MM.1S (cell line): Measurements from ENCODE around the gene CDK6.

Experiments
- EZH2 ChIP-seq: fragments of 300-600 bp; sonication (generic); optimal IDR thresholded peaks from 2 replicates; pipeline ENCODE3; 2017; ENCODE audit warnings: low read depth, mild to moderate bottlenecking, antibody characterized with exemption, low read length, mixed read lengths
- TF ChIP-seq, protein P1 (sequence below): fragments of 300-600 bp; sonication (generic); IDR thresholded peaks from 2 replicates; pipeline ENCODE4 v1.5.1; 2016; ENCODE audit warnings: antibody characterized with exemption, low read length, mixed read lengths

DNA sequence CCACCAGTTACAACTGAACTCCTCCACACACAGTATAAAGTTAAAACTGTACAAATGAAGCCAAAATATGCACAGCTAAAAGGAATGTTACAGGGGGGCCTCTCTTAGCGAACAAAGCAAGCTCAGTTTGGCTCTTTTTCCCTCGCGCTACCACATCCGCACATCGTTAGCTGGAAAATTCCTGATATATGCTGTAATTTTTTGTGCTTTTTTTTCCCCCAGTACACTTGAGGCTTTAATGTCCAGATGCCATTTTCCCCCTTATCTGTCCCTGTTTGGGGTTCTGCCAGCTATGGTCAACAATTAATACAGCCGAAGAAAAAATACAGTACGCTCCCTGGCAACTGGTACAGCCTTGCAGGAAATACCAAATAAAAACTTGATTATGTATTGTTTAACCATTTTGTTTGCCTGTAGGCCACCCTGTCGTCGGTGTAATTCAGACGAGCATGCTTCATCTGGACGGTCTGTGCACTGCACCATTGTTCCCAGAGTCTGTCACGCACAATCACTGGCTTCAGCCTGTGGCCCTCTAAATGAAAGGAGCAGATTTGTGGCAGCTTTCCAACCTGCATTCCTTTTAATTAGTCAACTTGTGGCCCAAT, 138.0 kb downstream of the CDK6 start:
- TF ChIP-seq, protein P1, sequence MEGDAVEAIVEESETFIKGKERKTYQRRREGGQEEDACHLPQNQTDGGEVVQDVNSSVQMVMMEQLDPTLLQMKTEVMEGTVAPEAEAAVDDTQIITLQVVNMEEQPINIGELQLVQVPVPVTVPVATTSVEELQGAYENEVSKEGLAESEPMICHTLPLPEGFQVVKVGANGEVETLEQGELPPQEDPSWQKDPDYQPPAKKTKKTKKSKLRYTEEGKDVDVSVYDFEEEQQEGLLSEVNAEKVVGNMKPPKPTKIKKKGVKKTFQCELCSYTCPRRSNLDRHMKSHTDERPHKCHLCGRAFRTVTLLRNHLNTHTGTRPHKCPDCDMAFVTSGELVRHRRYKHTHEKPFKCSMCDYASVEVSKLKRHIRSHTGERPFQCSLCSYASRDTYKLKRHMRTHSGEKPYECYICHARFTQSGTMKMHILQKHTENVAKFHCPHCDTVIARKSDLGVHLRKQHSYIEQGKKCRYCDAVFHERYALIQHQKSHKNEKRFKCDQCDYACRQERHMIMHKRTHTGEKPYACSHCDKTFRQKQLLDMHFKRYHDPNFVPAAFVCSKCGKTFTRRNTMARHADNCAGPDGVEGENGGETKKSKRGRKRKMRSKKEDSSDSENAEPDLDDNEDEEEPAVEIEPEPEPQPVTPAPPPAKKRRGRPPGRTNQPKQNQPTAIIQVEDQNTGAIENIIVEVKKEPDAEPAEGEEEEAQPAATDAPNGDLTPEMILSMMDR, result no peak
- no peak for TF ChIP-seq EZH2
